Pancreas (tissue), 10 donors: ENCODE data around the gene TMEM131. TPM values are rescaled to one million over a fixed set of nuclear protein-coding genes. Genes with fewer than 3 reads are reported as not detected.
A peak's percentile ranks its signal among the peaks of the same experiment; 100 is the strongest.

Experiments used
- ATAC-seq, 4 donors: fragments of 200-7000 bp; cut with Tn5 transposase; one replicate each; pipeline versions ENCODE4 v1.8.0 to v1.9.1; 2020; ENCODE audit warnings: mild to moderate bottlenecking in 4 of 4, moderate library complexity in 4 of 4
- DNase-seq, 6 donors: peaks; one replicate each; pipeline ENCODE4 v3.0.0-alpha.2; 2020
- FAIRE-seq: peaks from 2 replicates; lab custom pipeline; 2012; peaks lifted over from hg19 to GRCh38; lab: Jason Lieb, UNC
- H3K27ac ChIP-seq, 4 donors: fragments of 200-600 bp; sonication (generic); 1 replicate in 3 of 4; 2 replicates in 1 of 4; pipeline versions ENCODE4 v1.5.0 to v1.8.0; 2020
- H3K27me3 ChIP-seq, 4 donors: fragments of 200-600 bp; one replicate each; pipeline ENCODE4 v1.8.0; 2021
- H3K36me3 ChIP-seq, 3 donors: fragments of 200-600 bp; sonication (generic) in 1 of 3; one replicate each; pipeline versions ENCODE4 v1.5.0 to v1.8.0; 2020 to 2021
- H3K4me1 ChIP-seq, 3 donors: fragments of 200-600 bp; one replicate each; pipeline ENCODE4 v1.8.0; 2021
- H3K4me3 ChIP-seq, 4 donors: fragments of 200-600 bp; sonication (generic) in 2 of 4; one replicate each; pipeline versions ENCODE4 v1.5.0 to v1.8.0; 2020 to 2021
- H3K9me3 ChIP-seq, 4 donors: fragments of 200-600 bp; one replicate each; pipeline ENCODE4 v1.8.0; 2021
- CTCF ChIP-seq, 4 donors: fragments of 200-600 bp; sonication (generic) in 3 of 4; IDR thresholded peaks; one replicate each; pipeline versions ENCODE4 v1.5.0 to v1.8.0; 2021; ENCODE audit warnings: antibody characterized with exemption in 4 of 4
- WGBS, 2 donors: extraction: QIAGEN DNeasy Blood & Tissue Kit; methylation state at CpG; one replicate each; pipeline ENCODE4 v1.1.7; 2013; 5-methylcytosine and 5-hydroxymethylcytosine counted together
- intact Hi-C, 3 donors: fragments of 100-400 bp; cut with DNase I; formaldehyde crosslinking; loops; one replicate each; pipeline versions ENCODE4 v1.11.1 to v1.14.2; 2022
- polyA plus RNA-seq, 2 donors: library from polyadenylated mRNA; stranded (reverse); fragments of 200-250 nt; gene quantifications; one replicate each; pipeline ENCODE4 v1.2.3, GENCODE V29; 2013
- total RNA-seq, 6 donors: library from RNA; stranded (reverse); fragmentation: NEBNext Ultra II Directional in 4 of 6; extraction: Animal tissue kit (Norgen Biotek cat#: 25700) in 4 of 6; gene quantifications; one replicate each; pipeline versions ENCODE4 v1.2.1 to v1.2.4, GENCODE V29; 2021 to 2023
- donor health status: healthy with polysubstance abuse.
- donor health status: DM: no; HTN: no; CAD: no; lungs with moderate emphysema.
- donor health status: DM: no; HTN: no; CAD: no.
- donor health status: control.
- donor health status: control.
- donor health status: Bipolar disorder and iron deficiency.
- donor health status: DM: yes; HTN: yes; CAD: no.
- donor health status: DM: no; HTN: no; CAD: no.
- donor health status: DM: no; HTN: no; CAD: no.
- donor health status: DM: yes; HTN: yes; CAD: no.

TMEM131 gene
- total and polyA plus RNA-seq, 8 donors, result 8.1 to 26.5 (median 19.4) TPM

GRCh38 chr2:97869722-97870346 is 125.9 kb downstream of the TMEM131 start:
- Histone ChIP-seq H3K27ac (no peak overlapping the region), H3K4me3 (no peak overlapping the region), H3K4me1 (peaks cover 0 to 11% (median 5%) of the 10 kb centered on the region in 3 donors), H3K27me3 (no peaks in the 10 kb centered on the region), H3K9me3 (no peaks in the 10 kb centered on the region), H3K36me3 (no peaks in the 10 kb centered on the region)
- 79 to 83% methylated on average over 6 of the region's 6 CpGs for WGBS, 2 donors
- intact Hi-C loops, result no loop called here
- TF ChIP-seq CTCF (IDR thresholded peaks at IDR 0.05), result no peak
- ATAC-seq (no peak), DNase-seq (no peak), FAIRE-seq (no peak)

- H3K4me3 ChIP-seq, result no peak overlapping the region
- TF ChIP-seq CTCF (IDR thresholded peaks at IDR 0.05), result no peak
- intact Hi-C loops, result no loop called here
- DNase-seq (no peak), FAIRE-seq (no peak), ATAC-seq (peak in 3 of 4 donors; percentile 60 to 72 (median 65))
- no peak overlapping the region for H3K27ac ChIP-seq
- peaks cover 0 to 11% (median 5%) of the 10 kb centered on the region in 3 donors for H3K4me1 ChIP-seq
- H3K27me3 ChIP-seq, result no peaks in the 10 kb centered on the region
- 88 to 95% methylated on average over 5 of the region's 5 CpGs for WGBS, 2 donors
- H3K36me3 ChIP-seq, result no peaks in the 10 kb centered on the region
- no peaks in the 10 kb centered on the region for H3K9me3 ChIP-seq
Observed at GRCh38 chr2:97868986-97869721, 126.6 kb downstream of the TMEM131 start.

GRCh38 chr2:97863829-97864228 is 131.9 kb downstream of the TMEM131 start:
- H3K4me1 ChIP-seq, result no peaks in the 10 kb centered on the region

GRCh38 chr2:97861177-97861576 is 134.6 kb downstream of the TMEM131 start:
- Histone ChIP-seq H3K9me3 (no peaks in the 10 kb centered on the region), H3K27ac (no peak overlapping the region), H3K36me3 (no peaks in the 10 kb centered on the region), H3K4me3 (no peak overlapping the region), H3K4me1 (no peaks in the 10 kb centered on the region), H3K27me3 (no peaks in the 10 kb centered on the region)
- 93 to 99% methylated on average over 2 of the region's 2 CpGs for WGBS, 2 donors
- intact Hi-C loops, result no loop called here
- ATAC-seq (no peak), DNase-seq (no peak), FAIRE-seq (no peak)
- no peak for TF ChIP-seq CTCF (IDR thresholded peaks at IDR 0.05)

More at GRCh38 chr2:97863829-97864228, 131.9 kb downstream of the TMEM131 start:
- no peaks in the 10 kb centered on the region for H3K9me3 ChIP-seq
- TF ChIP-seq CTCF (IDR thresholded peaks at IDR 0.05), result no peak
- 94 to 97% methylated on average over 3 of the region's 3 CpGs for WGBS, 2 donors
- FAIRE-seq (no peak), ATAC-seq (no peak), DNase-seq (no peak)
- H3K27me3 ChIP-seq, result no peaks in the 10 kb centered on the region
- no peaks in the 10 kb centered on the region for H3K36me3 ChIP-seq
- intact Hi-C loops, result no loop called here
- H3K4me3 ChIP-seq, result no peak overlapping the region
- H3K27ac ChIP-seq, result no peak overlapping the region

- FAIRE-seq, result no peak
- no peaks in the 10 kb centered on the region for H3K4me1 ChIP-seq
- no peak for DNase-seq
- H3K9me3 ChIP-seq, result no peaks in the 10 kb centered on the region
- intact Hi-C loops, result no loop called here
- ATAC-seq, result no peak
- no peak for TF ChIP-seq CTCF (IDR thresholded peaks at IDR 0.05)
- no peak overlapping the region for H3K27ac ChIP-seq
- no peaks in the 10 kb centered on the region for H3K36me3 ChIP-seq
- H3K27me3 ChIP-seq, result no peaks in the 10 kb centered on the region
- no peak overlapping the region for H3K4me3 ChIP-seq
- WGBS, 2 donors, result 97 to 98% methylated on average over 3 of the region's 3 CpGs
Observed at GRCh38 chr2:97858442-97858841, 137.3 kb downstream of the TMEM131 start.
